ENCODE measurements around the gene CUX1.

DNA sequence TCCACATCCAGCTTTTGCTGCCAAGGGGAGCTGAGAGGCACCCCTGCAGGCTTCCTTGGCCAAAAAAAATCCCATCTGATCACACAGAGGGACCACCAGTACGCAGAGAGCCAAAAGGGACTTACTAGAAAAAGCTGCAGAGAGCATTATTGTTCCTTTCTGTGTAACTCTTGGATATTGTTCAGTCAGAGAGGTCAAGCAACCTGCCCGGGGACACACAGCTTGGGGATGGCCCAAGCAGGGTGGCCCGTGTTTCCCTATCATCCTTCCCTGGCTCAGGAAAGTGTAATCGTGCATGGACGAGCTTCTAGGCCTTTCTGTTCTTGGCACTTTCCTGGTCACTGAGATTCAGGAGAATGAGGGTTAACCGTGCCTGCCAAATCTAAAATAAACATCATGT, 385.1 kb downstream of the CUX1 start:
- TF ChIP-seq POLR2AphosphoS5 (IDR thresholded peaks at IDR 0.05) (no peak), POLR2A (IDR thresholded peaks at IDR 0.05) (no peak)
- TF ChIP-seq, protein P1, sequence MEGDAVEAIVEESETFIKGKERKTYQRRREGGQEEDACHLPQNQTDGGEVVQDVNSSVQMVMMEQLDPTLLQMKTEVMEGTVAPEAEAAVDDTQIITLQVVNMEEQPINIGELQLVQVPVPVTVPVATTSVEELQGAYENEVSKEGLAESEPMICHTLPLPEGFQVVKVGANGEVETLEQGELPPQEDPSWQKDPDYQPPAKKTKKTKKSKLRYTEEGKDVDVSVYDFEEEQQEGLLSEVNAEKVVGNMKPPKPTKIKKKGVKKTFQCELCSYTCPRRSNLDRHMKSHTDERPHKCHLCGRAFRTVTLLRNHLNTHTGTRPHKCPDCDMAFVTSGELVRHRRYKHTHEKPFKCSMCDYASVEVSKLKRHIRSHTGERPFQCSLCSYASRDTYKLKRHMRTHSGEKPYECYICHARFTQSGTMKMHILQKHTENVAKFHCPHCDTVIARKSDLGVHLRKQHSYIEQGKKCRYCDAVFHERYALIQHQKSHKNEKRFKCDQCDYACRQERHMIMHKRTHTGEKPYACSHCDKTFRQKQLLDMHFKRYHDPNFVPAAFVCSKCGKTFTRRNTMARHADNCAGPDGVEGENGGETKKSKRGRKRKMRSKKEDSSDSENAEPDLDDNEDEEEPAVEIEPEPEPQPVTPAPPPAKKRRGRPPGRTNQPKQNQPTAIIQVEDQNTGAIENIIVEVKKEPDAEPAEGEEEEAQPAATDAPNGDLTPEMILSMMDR (IDR thresholded peaks at IDR 0.05): no peak

All from suprapubic skin (tissue), 4 donors.